ENCODE results near the gene NODAL.

NODAL gene

GRCh38 chr10:70476249-70477035, 35.0 kb upstream of the NODAL start:
- ATAC-seq (ENCODE audit: low read depth) (no peak), DNase-seq (ENCODE audit: low spot score in 2 of 2) (no peak)
- Mint-ChIP-seq H3K4me1 (peaks cover 28% of the 10 kb centered on the region), H3K27ac (peak overlapping the region; percentile 2), H3K27me3 (no peaks in the 10 kb centered on the region), H3K36me3 (no peaks in the 10 kb centered on the region), H3K9me3 (no peaks in the 10 kb centered on the region), H3K4me3 (no peak overlapping the region)

DNA sequence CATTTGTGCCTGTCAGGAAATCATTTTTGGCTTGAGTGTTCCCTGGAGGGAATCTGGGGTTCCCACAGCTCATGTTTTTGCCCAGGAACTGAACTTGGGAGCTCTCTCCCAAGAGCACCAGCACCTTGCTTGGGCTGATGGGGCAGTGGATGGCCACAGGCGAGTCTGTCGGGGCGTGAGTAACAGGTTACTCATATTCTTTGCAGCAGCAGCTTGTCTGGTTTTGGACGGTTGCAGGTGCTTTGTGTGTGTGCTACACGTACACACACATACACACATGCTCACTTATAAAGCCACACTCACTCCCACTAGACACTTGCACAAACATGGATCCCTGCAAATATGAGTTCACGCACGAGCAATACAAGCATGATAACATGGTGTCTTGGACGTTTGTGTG, 34.2 kb upstream of the NODAL start:
- H3K27me3 Mint-ChIP-seq = no peaks in the 10 kb centered on the region
- no peaks in the 10 kb centered on the region for H3K9me3 Mint-ChIP-seq
- ATAC-seq (ENCODE audit: low read depth) (no peak), DNase-seq (ENCODE audit: low spot score in 2 of 2) (no peak)
- peaks cover 24% of the 10 kb centered on the region for H3K4me1 Mint-ChIP-seq
- H3K27ac Mint-ChIP-seq = no peak overlapping the region
- no peak overlapping the region for H3K4me3 Mint-ChIP-seq
- no peaks in the 10 kb centered on the region for H3K36me3 Mint-ChIP-seq

GRCh38 chr10:70474780-70475179, 33.3 kb upstream of the NODAL start:
- H3K9me3 Mint-ChIP-seq = no peaks in the 10 kb centered on the region
- H3K36me3 Mint-ChIP-seq = no peaks in the 10 kb centered on the region
- peaks cover 15% of the 10 kb centered on the region for H3K4me1 Mint-ChIP-seq
- ATAC-seq (ENCODE audit: low read depth) = no peak
- DNase-seq (ENCODE audit: low spot score in 2 of 2) = no peak
- H3K27me3 Mint-ChIP-seq = peaks cover 1% of the 10 kb centered on the region
- H3K4me3 Mint-ChIP-seq = no peak overlapping the region
- H3K27ac Mint-ChIP-seq = no peak overlapping the region

DNA sequence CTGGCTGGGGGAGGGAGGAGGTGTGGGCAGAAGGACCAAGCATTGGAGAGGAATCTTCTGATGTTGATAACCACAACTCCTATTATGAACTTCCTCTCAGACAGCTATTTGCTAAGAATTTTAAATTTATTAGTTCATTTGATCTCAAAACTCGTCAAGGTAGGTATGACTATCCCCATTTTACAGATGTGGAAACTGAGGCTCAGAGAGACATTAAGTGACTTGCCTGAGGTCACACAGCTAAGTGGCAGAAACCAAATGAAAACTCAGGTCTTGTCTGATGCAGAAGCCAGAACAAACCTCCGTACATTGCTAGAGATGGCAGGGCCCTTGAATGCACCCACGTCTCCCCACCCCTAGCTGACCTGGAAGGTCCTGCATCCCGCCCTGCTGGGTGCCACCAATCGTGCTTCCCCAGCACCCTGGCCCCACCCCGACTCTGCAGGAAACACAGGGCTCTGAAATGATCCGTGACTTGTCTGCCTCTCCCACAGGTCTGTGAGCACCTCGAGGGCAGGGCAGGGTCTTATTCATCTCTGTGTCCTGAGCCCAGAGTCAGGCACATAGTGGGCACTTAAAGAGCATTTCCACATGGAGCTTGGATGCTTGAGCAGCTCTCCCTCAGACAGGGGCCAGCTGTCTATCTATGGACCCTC, 31.4 kb upstream of the NODAL start:
- Mint-ChIP-seq H3K4me3 (no peak overlapping the region), H3K9me3 (no peaks in the 10 kb centered on the region), H3K27ac (no peak overlapping the region), H3K36me3 (no peaks in the 10 kb centered on the region), H3K4me1 (peaks cover 10% of the 10 kb centered on the region), H3K27me3 (peaks cover 1% of the 10 kb centered on the region)
- DNase-seq (ENCODE audit: low spot score in 2 of 2) = no peak
- no peak for ATAC-seq (ENCODE audit: low read depth)

- Mint-ChIP-seq H3K4me3 (no peak overlapping the region), H3K36me3 (no peaks in the 10 kb centered on the region), H3K27ac (peak overlapping the region; percentile 36), H3K4me1 (no peaks in the 10 kb centered on the region), H3K27me3 (peaks cover 1% of the 10 kb centered on the region), H3K9me3 (no peaks in the 10 kb centered on the region)
- DNase-seq (ENCODE audit: low spot score in 2 of 2) = no peak
- ATAC-seq (ENCODE audit: low read depth) = no peak
Observed at GRCh38 chr10:70466951-70467350, 25.5 kb upstream of the NODAL start.

DNA sequence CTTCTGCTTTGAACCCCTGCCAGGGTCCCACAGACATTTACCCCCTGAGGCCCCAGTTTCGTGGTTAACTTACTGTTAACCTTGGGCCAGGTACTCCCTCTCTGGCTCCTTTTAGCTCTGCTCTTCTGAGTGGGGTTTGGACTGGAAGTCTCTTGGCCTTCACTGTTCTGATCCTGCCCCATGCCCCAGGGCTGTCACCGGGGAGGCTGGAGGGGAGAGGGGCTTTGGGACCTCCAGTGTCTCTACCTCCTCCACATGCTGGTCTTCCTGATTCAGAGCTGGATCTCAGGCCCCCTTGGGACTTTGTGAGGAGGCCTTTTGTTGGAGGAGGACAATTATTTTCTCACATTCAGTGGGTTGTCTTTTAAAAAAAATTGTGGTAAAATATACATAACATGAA, 24.4 kb upstream of the NODAL start:
- Mint-ChIP-seq H3K4me1 (no peaks in the 10 kb centered on the region), H3K27ac (no peak overlapping the region), H3K27me3 (peaks cover 5% of the 10 kb centered on the region), H3K4me3 (no peak overlapping the region), H3K9me3 (no peaks in the 10 kb centered on the region), H3K36me3 (no peaks in the 10 kb centered on the region)
- DNase-seq (ENCODE audit: low spot score in 2 of 2) (no peak), ATAC-seq (ENCODE audit: low read depth) (no peak)

GRCh38 chr10:70465278-70465677, 23.8 kb upstream of the NODAL start:
- Mint-ChIP-seq H3K36me3 (no peaks in the 10 kb centered on the region), H3K9me3 (no peaks in the 10 kb centered on the region), H3K27ac (no peak overlapping the region), H3K27me3 (peaks cover 8% of the 10 kb centered on the region), H3K4me1 (no peaks in the 10 kb centered on the region), H3K4me3 (no peak overlapping the region)
- ATAC-seq (ENCODE audit: low read depth) (no peak), DNase-seq (ENCODE audit: low spot score in 2 of 2) (no peak)

GRCh38 chr10:70462349-70462984, 21.0 kb upstream of the NODAL start:
- H3K27ac Mint-ChIP-seq = no peak overlapping the region
- no peaks in the 10 kb centered on the region for H3K36me3 Mint-ChIP-seq
- peaks cover 4% of the 10 kb centered on the region for H3K4me1 Mint-ChIP-seq
- no peaks in the 10 kb centered on the region for H3K9me3 Mint-ChIP-seq
- DNase-seq (ENCODE audit: low spot score in 2 of 2) (no peak), ATAC-seq (ENCODE audit: low read depth) (no peak)
- no peak overlapping the region for H3K4me3 Mint-ChIP-seq
- H3K27me3 Mint-ChIP-seq = peaks cover 16% of the 10 kb centered on the region

DNA sequence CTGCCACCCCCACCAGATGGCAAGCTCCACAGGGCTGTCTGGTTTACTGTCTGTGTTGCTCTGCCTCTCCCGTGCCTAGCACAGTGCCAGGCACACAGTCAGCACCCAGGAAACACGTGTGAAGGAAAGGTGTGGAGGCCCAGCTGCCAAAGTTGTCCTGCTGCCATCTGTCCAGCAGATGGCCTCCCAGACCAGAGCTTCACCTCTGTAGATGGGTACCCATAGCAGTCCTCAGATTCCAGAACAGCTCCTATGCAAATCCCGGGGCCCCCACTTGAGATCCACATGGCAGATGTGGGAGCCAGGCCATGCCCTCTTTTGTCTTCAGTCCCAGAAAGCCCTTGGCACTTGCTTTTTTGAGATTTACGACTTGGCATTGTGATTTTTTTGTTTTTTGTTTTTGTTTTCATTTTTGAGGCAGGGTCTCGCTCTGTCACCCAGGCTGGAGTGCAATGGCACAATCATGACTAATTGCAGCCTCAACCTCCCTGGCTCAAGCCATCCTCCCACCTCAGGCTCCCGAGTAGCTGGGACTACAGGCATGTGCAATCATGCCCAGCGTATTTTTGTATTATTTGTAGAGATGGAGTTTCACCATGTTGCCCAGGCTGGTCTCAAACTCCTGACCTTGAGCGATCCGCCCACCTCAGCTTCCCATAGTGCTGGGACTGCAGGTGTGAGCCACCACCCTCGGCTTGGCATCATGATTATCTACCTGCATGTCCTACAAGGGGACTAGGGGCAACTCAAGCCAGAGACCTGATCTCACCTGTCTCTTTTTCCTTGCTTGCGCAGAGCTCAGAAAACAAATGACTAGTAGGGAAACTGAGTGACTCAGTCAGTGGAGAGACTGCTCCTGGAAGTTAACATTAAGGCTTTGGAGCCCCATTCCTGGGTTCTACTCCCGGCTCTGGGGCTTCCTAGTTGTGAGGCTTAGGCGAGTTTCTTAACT, 20.2 kb upstream of the NODAL start:
- peaks cover 5% of the 10 kb centered on the region for H3K4me1 Mint-ChIP-seq
- DNase-seq (ENCODE audit: low spot score in 2 of 2) = peak; percentile 33 to 52
- peaks cover 19% of the 10 kb centered on the region for H3K27me3 Mint-ChIP-seq
- ATAC-seq (ENCODE audit: low read depth) = peak; percentile 76
- no peaks in the 10 kb centered on the region for H3K36me3 Mint-ChIP-seq
- no peak overlapping the region for H3K4me3 Mint-ChIP-seq
- no peaks in the 10 kb centered on the region for H3K9me3 Mint-ChIP-seq
- H3K27ac Mint-ChIP-seq = no peak overlapping the region

DNA sequence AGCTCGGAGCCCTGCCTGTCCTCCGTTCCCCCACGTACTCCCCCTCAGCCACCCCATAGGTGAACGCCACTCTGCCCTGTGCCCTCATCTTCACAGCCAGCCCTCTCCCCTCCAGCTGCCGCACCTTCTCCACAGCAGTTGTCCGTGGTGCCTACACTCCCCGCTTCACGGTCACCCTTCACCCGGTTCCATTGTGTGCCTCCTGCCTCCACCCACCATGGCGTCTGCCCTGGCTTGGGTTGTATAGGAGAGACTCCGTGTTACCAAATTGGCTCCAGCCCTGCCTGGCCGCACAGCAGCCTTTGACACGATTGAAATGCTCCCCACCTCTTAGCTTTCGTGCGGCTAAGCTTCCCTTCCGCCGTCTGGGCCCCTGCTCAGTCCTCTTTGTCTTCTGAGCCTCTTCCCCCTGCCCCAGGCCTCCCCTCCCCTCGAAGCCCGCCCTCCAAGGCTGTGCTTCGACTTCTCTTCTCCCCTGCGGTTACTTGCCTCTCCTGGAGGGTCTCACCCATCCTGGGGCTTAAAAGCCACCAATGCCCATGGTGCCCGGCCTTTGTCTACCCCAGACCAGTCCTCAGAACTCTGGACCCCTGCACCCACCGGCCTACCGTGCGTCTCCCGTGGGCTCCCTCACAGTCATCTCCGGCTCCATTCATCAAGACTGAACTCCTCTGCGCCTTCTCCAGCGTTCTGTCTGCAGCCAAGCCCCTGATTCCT, 18.5 kb upstream of the NODAL start:
- Mint-ChIP-seq H3K27ac (no peak overlapping the region), H3K4me1 (peaks cover 5% of the 10 kb centered on the region), H3K36me3 (no peaks in the 10 kb centered on the region), H3K27me3 (peaks cover 27% of the 10 kb centered on the region), H3K4me3 (no peak overlapping the region), H3K9me3 (no peaks in the 10 kb centered on the region)
- ATAC-seq (ENCODE audit: low read depth) (no peak), DNase-seq (ENCODE audit: low spot score in 2 of 2) (no peak)

GRCh38 chr10:70459061-70459773, 17.7 kb upstream of the NODAL start:
- no peaks in the 10 kb centered on the region for H3K9me3 Mint-ChIP-seq
- no peak for ATAC-seq (ENCODE audit: low read depth)
- no peak overlapping the region for H3K27ac Mint-ChIP-seq
- H3K4me1 Mint-ChIP-seq = peaks cover 5% of the 10 kb centered on the region
- DNase-seq (ENCODE audit: low spot score in 2 of 2) = no peak
- H3K4me3 Mint-ChIP-seq = peak overlapping the region; percentile 37
- peaks cover 27% of the 10 kb centered on the region for H3K27me3 Mint-ChIP-seq
- H3K36me3 Mint-ChIP-seq = no peaks in the 10 kb centered on the region

GRCh38 chr10:70458329-70459060, 17.0 kb upstream of the NODAL start:
- no peaks in the 10 kb centered on the region for H3K9me3 Mint-ChIP-seq
- H3K27ac Mint-ChIP-seq = no peak overlapping the region
- no peaks in the 10 kb centered on the region for H3K36me3 Mint-ChIP-seq
- peaks cover 5% of the 10 kb centered on the region for H3K4me1 Mint-ChIP-seq
- H3K27me3 Mint-ChIP-seq = peaks cover 27% of the 10 kb centered on the region
- peak overlapping the region; percentile 54 for H3K4me3 Mint-ChIP-seq
- ATAC-seq (ENCODE audit: low read depth) = peak; percentile 53
- no peak for DNase-seq (ENCODE audit: low spot score in 2 of 2)
